Neuronal stem cell (in vitro differentiated cells): ENCODE data around the gene FRAT1. TPM values are rescaled to one million over a fixed set of nuclear protein-coding genes. Genes with fewer than 3 reads are reported as not detected.

Experiments
- DNase-seq: peaks from one replicate; pipeline ENCODE4 v3.0.0-alpha.2; 2013; ENCODE audit warnings: low spot score
- H2AFZ ChIP-seq: one replicate; pipeline ENCODE4 v1.6.1; 2013; ENCODE audit warnings: mild to moderate bottlenecking, low read length, inconsistent platforms
- H2AK5ac ChIP-seq: 2 replicates; pipeline ENCODE4 v1.6.1; 2013; ENCODE audit warnings: low read depth, mild to moderate bottlenecking, inconsistent platforms, low read length, moderate library complexity, mixed read lengths
- H2BK120ac ChIP-seq: 2 replicates; pipeline ENCODE4 v1.6.1; 2013; ENCODE audit warnings: low read depth, mild to moderate bottlenecking, inconsistent platforms, low read length, moderate library complexity, mixed read lengths
- H2BK12ac ChIP-seq: one replicate; pipeline ENCODE4 v1.6.1; 2013; ENCODE audit warnings: low read length, inconsistent platforms
- H2BK15ac ChIP-seq: 2 replicates; pipeline ENCODE4 v1.6.1; 2013; ENCODE audit warnings: mild to moderate bottlenecking, low read length, inconsistent platforms, mixed read lengths
- H2BK5ac ChIP-seq: one replicate; pipeline ENCODE4 v1.6.1; 2013; ENCODE audit warnings: inconsistent platforms, mild to moderate bottlenecking, low read length, moderate library complexity
- H3K14ac ChIP-seq: one replicate; pipeline ENCODE4 v1.6.1; 2013; ENCODE audit warnings: low read length, inconsistent platforms
- H3K18ac ChIP-seq: 2 replicates; pipeline ENCODE4 v1.6.1; 2013; ENCODE audit warnings: low read length, inconsistent platforms
- H3K23ac ChIP-seq: 2 replicates; pipeline ENCODE4 v1.6.1; 2013; ENCODE audit warnings: low read depth, mild to moderate bottlenecking, mixed read lengths, low read length, inconsistent platforms; ENCODE audit not compliant: poor library complexity
- H3K27ac ChIP-seq: replicated peaks from 3 replicates; pipeline ENCODE4 v1.5.1; 2013; ENCODE audit warnings: low read length, inconsistent platforms
- H3K27me3 ChIP-seq, 3 experiments: 2 replicates each; pipeline ENCODE4 v1.6.1; 2013; ENCODE audit warnings: low read length in 3 of 3, mild to moderate bottlenecking in 2 of 3, inconsistent platforms in 1 of 3, low read depth in 1 of 3, mixed read lengths in 1 of 3, moderate library complexity in 1 of 3; ENCODE audit not compliant: control insufficient read depth in 3 of 3, insufficient read depth in 3 of 3
- H3K36me3 ChIP-seq, 2 donors: replicated peaks in 1 of 2; 2 replicates each; pipeline ENCODE4 v1.6.1; 2013; ENCODE audit warnings: low read length in 2 of 2; ENCODE audit not compliant: control insufficient read depth in 2 of 2, insufficient read depth in 2 of 2
- H3K4ac ChIP-seq: 2 replicates; pipeline ENCODE4 v1.6.1; 2013; ENCODE audit warnings: inconsistent platforms, mild to moderate bottlenecking, low read length, moderate library complexity
- H3K4me1 ChIP-seq, 2 donors: 1 replicate in 1 of 2; 2 replicates in 1 of 2; pipeline ENCODE4 v1.6.1; 2013; ENCODE audit warnings: low read length in 2 of 2, low read depth in 1 of 2; ENCODE audit not compliant: control insufficient read depth in 2 of 2, insufficient read depth in 1 of 2
- H3K4me2 ChIP-seq: one replicate; pipeline ENCODE4 v1.6.1; 2013; ENCODE audit warnings: mild to moderate bottlenecking, low read length, inconsistent platforms; ENCODE audit not compliant: insufficient read depth, poor library complexity, severe bottlenecking
- H3K4me3 ChIP-seq, 2 donors: 2 replicates each; pipeline ENCODE4 v1.5.1; 2013; ENCODE audit warnings: low read length in 2 of 2, mild to moderate bottlenecking in 2 of 2, inconsistent platforms in 1 of 2, moderate library complexity in 1 of 2
- H3K79me1 ChIP-seq: one replicate; pipeline ENCODE4 v1.6.1; 2013; ENCODE audit warnings: low read depth, mild to moderate bottlenecking, inconsistent platforms, low read length, moderate library complexity
- H3K9ac ChIP-seq: one replicate; pipeline ENCODE4 v1.6.1; 2013; ENCODE audit warnings: mild to moderate bottlenecking, low read depth, low read length, inconsistent platforms; ENCODE audit not compliant: poor library complexity
- H3K9me3 ChIP-seq, 2 donors: replicated peaks in 1 of 2; 2 replicates each; pipeline versions ENCODE3 to v1.6.1; 2013; ENCODE audit warnings: low read length in 2 of 2, mild to moderate bottlenecking in 2 of 2, inconsistent platforms in 1 of 2, low read depth in 1 of 2, mixed read lengths in 1 of 2, moderate library complexity in 1 of 2; ENCODE audit not compliant: control insufficient read depth in 2 of 2, insufficient read depth in 1 of 2
- H4K8ac ChIP-seq: one replicate; pipeline ENCODE4 v1.6.1; 2013; ENCODE audit warnings: low read depth, mild to moderate bottlenecking, inconsistent platforms, low read length, moderate library complexity
- H4K91ac ChIP-seq: one replicate; pipeline ENCODE4 v1.6.1; 2013; ENCODE audit warnings: low read length, low read depth, mild to moderate bottlenecking, inconsistent platforms; ENCODE audit not compliant: poor library complexity
- WGBS, 2 donors: extraction: QIAGEN DNeasy Blood & Tissue Kit; methylation state at CpG; one replicate each; pipeline ENCODE4 v1.1.7; 2013; ENCODE audit warnings: missing lambda C conversion rate in 2 of 2, mixed read lengths in 1 of 2; ENCODE audit not compliant: insufficient read length in 2 of 2, insufficient replicate concordance in 1 of 2; ENCODE audit errors: extremely low coverage in 2 of 2; 5-methylcytosine and 5-hydroxymethylcytosine counted together
- small RNA-seq: library from polyadenylated mRNA; stranded (forward); fragments of <200 nt; extraction: miRNeasy Mini kit (QIAGEN cat#:217004); gene quantifications from one replicate; pipeline ENCODE3, GENCODE V24; 2013; ENCODE audit not compliant: insufficient read depth

Gene FRAT1

DNA sequence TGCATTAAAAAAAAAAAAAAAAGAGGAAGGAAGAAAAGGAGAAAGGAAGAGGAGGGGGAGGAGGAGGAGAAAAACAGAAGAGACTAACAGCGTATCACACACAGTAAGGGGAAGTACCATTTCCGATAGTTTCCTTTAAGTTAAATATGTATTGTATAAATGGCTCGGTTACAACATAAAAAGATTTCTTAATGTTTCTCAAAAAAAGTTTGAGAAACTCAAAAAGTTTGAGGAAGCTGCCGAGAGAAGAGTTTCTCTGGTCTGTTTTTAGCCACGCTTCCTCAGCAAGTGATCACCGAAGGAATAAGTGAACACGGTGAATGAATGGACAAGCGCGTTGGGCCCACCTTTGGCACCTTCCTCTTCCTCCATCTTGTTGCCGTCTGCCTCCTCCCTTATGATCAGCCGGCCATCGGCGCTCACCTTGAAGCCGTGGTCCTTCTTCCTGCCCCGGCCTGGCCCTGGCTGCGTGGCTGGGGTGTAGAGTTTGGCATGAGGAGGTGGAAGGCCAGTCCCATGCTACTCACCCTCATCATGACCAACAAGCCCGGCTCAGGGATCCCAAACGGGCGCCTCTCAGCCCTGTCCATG, 46.8 kb downstream of the FRAT1 start:
- H3K27me3 ChIP-seq = no peaks in the 10 kb centered on the region
- no peak overlapping the region for H3K18ac ChIP-seq
- no peak overlapping the region for H3K9ac ChIP-seq
- H3K4me3 ChIP-seq = no peak overlapping the region
- H3K79me1 ChIP-seq = no peaks in the 10 kb centered on the region
- H4K91ac ChIP-seq = no peak overlapping the region
- peaks cover 41 to 82% of the 10 kb centered on the region in 2 donors for H3K36me3 ChIP-seq
- no peaks in the 10 kb centered on the region for H3K9me3 ChIP-seq
- H4K8ac ChIP-seq = no peak overlapping the region
- no peak overlapping the region for H2AK5ac ChIP-seq
- H2BK120ac ChIP-seq = no peak overlapping the region
- no peaks in the 10 kb centered on the region for H3K4me1 ChIP-seq
- H2AFZ ChIP-seq = no peak overlapping the region
- no peak for DNase-seq
- no CpG with 5 or more reads among the region's 19 CpGs for WGBS, 2 donors
- H3K4ac ChIP-seq = no peak overlapping the region
- H3K27ac ChIP-seq = no peak overlapping the region
- no peak overlapping the region for H3K14ac ChIP-seq
- no peak overlapping the region for H2BK15ac ChIP-seq
- no peak overlapping the region for H2BK5ac ChIP-seq
- no peak overlapping the region for H3K23ac ChIP-seq
- no peak overlapping the region for H2BK12ac ChIP-seq
- no peak overlapping the region for H3K4me2 ChIP-seq

DNA sequence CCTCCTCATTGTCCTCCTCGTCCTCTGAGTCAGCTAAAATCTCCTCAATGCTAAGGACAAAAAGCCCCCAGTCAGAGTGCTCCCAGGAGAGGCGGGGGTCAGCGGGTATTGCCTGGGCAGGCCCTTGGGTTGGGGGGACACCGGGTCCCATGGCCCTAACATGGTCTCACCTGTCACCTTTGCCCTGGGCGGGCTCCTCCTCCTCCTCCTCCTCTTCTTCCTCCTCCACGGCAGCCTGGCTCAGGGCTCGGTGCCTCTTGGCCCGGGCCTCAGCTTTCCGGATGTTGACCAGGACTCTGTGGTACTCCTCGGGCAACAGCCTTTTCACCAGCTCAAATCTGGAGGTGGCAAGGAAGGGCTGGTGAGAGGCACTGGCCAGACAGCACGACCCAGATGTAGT, 47.5 kb downstream of the FRAT1 start:
- DNase-seq = no peak
- Histone ChIP-seq H3K4me2 (no peak overlapping the region), H3K4ac (no peak overlapping the region), H3K23ac (no peak overlapping the region), H2BK5ac (no peak overlapping the region), H3K36me3 (peaks cover 48 to 87% of the 10 kb centered on the region in 2 donors), H3K4me3 (no peak overlapping the region), H3K4me1 (no peaks in the 10 kb centered on the region), H3K27ac (no peak overlapping the region), H3K18ac (no peak overlapping the region), H3K9ac (no peak overlapping the region), H4K8ac (no peak overlapping the region), H2AFZ (no peak overlapping the region), H4K91ac (no peak overlapping the region), H3K9me3 (no peaks in the 10 kb centered on the region), H2BK15ac (no peak overlapping the region), H2BK12ac (no peak overlapping the region), H3K27me3 (no peaks in the 10 kb centered on the region), H2BK120ac (no peak overlapping the region), H3K14ac (no peak overlapping the region), H3K79me1 (no peaks in the 10 kb centered on the region), H2AK5ac (no peak overlapping the region)
- WGBS, 2 donors = no CpG with 5 or more reads among the region's 11 CpGs

DNA sequence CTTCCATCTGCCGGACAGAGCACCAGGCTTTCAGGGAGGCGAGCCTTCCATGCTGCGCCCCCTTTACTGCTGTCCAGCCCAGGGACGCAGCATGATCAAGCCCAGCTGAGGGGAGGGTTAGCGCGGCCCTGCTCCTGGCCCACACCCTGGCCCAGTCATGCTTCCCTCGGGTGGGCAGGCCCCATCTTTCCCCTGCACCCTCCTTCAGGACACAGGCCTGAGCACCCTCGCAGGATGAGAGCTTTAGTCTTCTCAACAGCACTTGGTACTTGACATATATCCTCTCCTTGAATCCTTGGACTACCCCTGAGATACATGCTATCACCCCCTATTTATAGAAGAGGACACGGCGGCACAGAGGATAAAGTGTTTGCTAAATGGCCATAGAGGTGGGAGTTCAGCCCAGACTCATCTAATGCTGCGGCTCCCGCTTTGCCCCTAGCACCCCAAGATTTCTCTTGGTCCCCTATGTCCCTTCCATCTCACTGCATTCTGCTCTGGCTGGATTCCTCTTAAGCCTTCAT, 48.1 kb downstream of the FRAT1 start:
- WGBS, 2 donors = no CpG with 5 or more reads among the region's 12 CpGs
- no peak for DNase-seq
- Histone ChIP-seq H2BK5ac (no peak overlapping the region), H3K18ac (no peak overlapping the region), H3K4ac (no peak overlapping the region), H2BK15ac (no peak overlapping the region), H2BK120ac (no peak overlapping the region), H2BK12ac (no peak overlapping the region), H3K36me3 (peaks cover 53 to 92% of the 10 kb centered on the region in 2 donors), H3K4me3 (no peak overlapping the region), H3K27me3 (no peaks in the 10 kb centered on the region), H3K9me3 (no peaks in the 10 kb centered on the region), H3K14ac (no peak overlapping the region), H3K79me1 (no peaks in the 10 kb centered on the region), H3K27ac (no peak overlapping the region), H2AK5ac (no peak overlapping the region), H3K23ac (no peak overlapping the region), H3K4me1 (no peaks in the 10 kb centered on the region), H3K4me2 (no peak overlapping the region), H2AFZ (no peak overlapping the region), H4K91ac (no peak overlapping the region), H4K8ac (peak overlapping the region; percentile 17), H3K9ac (no peak overlapping the region)

Small RNAs within 50 kb of the gene (small RNA-seq; reads per million reads assigned to genes)
- not detected for gene RF00017
